KOPT-K1 (cell line): ENCODE results near the gene SCAPER.

Source experiments
- H3K27ac ChIP-seq: fragments of 200-600 bp; sonication (generic); 2 replicates; pipeline ENCODE4 v1.5.1; 2016; ENCODE audit warnings: antibody characterized with exemption, mild to moderate bottlenecking, low read depth, low read length; ENCODE audit not compliant: poor library complexity, severe bottlenecking
- H3K36me3 ChIP-seq: fragments of 200-600 bp; sonication (generic); 2 replicates; pipeline ENCODE4 v1.5.1; 2017; ENCODE audit warnings: antibody characterized with exemption, mild to moderate bottlenecking, low read length, moderate library complexity; ENCODE audit not compliant: insufficient read depth
- H3K9me3 ChIP-seq: fragments of 200-600 bp; sonication (generic); 2 replicates; pipeline ENCODE4 v1.5.1; 2017; ENCODE audit warnings: antibody characterized with exemption, low read length, mild to moderate bottlenecking; ENCODE audit not compliant: insufficient read depth, poor library complexity, severe bottlenecking

Gene SCAPER

DNA sequence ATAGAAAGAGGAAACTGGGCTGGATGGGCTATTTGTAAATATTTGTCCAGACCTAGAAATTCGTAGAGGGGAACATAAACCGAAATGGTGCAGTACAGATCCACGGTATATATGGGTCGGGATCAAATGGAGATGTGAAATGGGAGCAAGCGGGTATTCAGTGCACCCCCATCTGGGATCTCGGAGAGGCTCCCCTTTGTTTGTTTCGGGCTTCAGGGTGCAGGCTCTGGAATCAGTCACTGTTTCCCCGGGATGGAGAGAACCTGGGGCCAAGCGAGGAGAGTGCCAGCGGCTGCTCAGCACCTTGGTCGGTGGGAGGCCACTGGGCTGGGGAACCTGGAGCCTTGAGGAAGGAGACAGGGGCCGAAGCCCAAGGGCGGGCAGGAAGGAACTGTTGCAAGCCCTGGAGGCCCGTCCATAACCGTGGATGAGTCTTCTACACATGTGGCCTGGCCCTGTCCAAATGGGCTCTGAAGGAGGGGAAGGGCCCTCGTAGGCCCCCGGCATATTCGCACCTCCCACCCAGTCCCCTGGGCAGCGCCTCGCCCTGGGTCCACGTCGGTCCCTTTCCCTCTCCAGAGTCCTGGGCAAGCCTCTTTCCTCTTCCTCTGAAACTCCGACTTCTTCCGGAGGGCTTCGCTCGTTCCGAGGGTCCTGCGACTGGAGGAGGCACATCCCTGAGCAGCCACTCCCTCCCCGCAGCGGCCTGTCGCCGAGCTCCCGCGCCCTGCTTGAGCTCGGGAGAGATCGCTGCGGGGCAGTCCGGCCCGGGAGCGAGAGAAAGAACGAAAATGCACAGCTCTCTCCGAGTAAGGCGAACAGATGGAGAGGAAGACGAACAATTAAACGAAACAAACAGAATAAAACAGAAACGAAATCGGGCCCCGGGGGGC is 565.6 kb downstream of the SCAPER start:
- H3K36me3 ChIP-seq = peaks cover 8% of the 10 kb centered on the region; the same call in 1 of the 2 replicates
- H3K9me3 ChIP-seq = no peaks in the 10 kb centered on the region
- H3K27ac ChIP-seq = no peak overlapping the region

DNA sequence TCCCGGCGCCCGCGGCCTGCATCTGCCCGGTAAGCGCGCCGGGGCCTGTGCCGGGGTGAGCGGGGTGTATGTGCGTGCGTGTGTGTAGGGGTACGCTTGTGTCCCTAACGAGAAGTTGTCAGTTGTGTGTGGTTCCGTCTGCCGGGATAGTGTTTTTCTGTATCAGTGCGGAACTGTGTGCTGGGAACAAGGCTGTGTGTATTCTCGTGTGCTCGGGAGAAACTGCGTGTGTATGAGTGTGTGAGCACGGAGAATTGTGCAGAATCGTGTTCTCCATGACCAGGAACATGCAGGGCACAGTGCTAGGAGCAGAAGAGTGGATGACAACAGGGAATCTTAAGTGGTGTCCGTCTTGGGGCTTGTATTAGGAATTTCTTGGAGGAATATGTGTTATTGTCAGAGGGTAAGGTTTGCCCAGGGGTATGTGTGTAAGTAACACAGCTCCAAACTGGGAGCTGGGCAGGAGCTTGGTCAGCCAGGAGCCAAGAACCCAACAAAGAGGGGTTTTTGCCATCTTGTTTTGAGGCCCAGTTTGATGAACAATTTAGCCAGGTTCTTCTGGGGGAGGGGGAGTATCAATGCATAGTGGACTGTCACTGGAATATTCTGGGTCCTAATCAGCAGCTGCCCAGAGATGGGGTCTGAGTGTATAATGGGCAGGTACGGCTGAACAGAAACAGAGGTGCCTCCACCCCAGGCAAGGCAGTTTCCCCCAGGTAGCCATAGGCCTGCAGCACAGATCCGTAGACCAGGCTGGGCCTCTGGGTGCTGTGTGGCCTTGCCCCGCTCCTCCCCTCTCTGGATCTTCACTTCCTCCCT is 566.4 kb downstream of the SCAPER start:
- Histone ChIP-seq H3K27ac (no peak overlapping the region), H3K9me3 (no peaks in the 10 kb centered on the region), H3K36me3 (peaks cover 8% of the 10 kb centered on the region; the same call in 1 of the 2 replicates)

DNA sequence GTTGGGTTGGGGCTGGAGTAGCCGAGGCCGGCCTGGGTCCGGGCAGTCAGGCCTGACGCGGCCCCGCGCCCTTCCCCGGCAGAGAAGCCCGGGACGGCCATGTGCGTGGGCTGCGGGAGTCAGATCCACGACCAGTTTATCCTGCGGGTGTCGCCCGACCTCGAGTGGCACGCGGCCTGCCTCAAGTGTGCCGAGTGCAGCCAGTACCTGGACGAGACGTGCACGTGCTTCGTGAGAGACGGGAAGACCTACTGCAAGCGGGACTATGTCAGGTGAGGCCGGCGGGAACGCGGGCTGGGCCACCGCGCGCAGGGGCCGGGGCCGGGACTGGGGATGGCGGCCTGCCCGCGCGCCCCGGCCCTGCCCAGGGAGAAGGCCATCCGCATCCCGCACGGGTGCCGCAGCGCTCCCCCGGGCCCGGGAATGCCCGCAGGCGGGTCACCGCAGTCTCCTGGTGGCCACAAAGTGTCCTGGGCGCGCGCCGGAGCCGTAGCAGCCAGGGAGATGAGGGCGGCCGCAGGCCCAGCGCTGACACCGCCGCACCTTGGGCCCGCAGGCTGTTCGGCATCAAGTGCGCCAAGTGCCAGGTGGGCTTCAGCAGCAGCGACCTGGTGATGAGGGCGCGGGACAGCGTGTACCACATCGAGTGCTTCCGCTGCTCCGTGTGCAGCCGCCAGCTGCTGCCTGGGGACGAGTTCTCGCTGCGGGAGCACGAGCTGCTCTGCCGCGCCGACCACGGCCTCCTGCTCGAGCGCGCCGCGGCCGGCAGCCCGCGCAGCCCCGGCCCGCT is 567.2 kb downstream of the SCAPER start:
- H3K36me3 ChIP-seq = peaks cover 8% of the 10 kb centered on the region; the same call in 1 of the 2 replicates

DNA sequence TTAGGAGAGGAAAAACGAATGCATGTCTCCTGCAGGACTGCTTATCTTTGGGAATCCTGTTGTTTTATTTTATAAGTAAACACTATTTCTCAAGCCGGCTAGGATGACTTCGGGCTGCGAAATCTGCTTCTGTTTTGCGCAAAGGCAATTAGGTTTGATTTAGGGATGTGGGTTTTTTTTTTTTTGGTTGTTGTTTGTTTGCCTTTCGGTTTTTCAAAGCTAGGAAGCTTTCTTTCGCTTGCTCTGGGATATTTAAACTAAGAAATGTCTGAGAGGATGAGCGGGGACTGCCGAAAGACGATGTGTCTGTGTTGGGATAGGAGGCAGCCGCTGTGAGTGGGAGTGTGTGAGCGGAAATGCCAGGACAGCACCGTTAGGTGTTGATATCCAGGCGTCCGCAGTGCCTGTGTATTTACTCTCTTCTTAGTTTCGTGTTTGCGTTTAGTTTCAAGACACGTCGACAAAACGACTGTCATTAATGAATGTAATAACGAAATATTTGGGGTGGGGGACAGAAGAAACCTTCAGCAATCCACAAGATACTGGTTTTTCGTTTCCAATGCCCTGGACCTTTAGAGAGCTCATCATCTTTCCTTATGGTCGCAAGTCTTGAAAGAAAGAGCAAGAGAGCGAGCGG is 568.0 kb downstream of the SCAPER start:
- H3K9me3 ChIP-seq = no peaks in the 10 kb centered on the region
- H3K27ac ChIP-seq = peak overlapping the region; percentile 55

More for the DNA sequence above, 567.2 kb downstream of the SCAPER start:
- peak overlapping the region; percentile 55 for H3K27ac ChIP-seq
- no peaks in the 10 kb centered on the region for H3K9me3 ChIP-seq

DNA sequence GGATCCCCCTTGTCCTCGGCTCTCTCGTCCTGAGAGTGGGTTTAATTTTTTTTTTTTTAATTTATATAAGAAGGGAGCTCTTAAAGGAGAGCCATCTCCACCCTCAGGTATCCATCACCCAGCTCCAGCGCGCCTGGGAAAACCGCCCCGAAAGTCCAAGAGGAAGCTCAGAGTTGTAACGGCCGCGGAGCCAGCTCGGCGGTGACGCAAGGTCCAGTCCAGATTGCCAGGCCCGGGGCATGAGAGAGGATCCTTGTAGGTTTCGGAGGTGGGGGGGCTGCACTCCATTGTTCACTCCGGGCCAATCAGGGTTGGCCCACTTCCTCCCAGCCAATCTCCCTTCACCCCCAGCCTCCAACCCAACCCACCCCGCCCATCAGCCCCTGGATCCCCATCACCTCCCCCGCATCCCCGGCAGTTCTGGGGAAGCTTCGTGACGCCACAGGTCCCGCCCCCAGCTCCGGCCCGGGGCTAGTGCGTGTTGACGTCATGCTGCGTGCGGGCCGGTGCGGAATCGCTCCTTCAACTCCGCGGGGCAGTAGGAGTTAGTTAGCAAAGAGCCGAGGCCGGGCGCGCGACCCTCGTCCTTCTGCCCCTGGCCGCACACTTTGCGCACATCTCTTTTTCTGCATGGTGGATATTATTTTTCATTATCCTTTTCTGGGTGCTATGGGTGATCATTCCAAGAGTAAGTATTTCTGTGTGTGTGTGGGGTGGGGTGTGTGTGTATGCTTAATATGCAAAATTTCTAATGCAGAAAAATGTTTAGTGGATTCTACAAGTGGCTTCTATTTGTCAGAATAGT is 568.7 kb downstream of the SCAPER start, which contains the start of gene ISL2:
Gene ISL2, plus strand, starts transcription at position 520 of the 805 bp plus-strand sequence. Its CDS starts 111 bp downstream, at position 631.
- no peaks in the 10 kb centered on the region for H3K9me3 ChIP-seq
- peaks cover 1% of the 10 kb centered on the region; the same call in 1 of the 2 replicates for H3K36me3 ChIP-seq
- peak within 1 kb of the TSS; percentile 66 for H3K27ac ChIP-seq

More for the DNA sequence above, 568.0 kb downstream of the SCAPER start:
- peaks cover 8% of the 10 kb centered on the region; the same call in 1 of the 2 replicates for H3K36me3 ChIP-seq

DNA sequence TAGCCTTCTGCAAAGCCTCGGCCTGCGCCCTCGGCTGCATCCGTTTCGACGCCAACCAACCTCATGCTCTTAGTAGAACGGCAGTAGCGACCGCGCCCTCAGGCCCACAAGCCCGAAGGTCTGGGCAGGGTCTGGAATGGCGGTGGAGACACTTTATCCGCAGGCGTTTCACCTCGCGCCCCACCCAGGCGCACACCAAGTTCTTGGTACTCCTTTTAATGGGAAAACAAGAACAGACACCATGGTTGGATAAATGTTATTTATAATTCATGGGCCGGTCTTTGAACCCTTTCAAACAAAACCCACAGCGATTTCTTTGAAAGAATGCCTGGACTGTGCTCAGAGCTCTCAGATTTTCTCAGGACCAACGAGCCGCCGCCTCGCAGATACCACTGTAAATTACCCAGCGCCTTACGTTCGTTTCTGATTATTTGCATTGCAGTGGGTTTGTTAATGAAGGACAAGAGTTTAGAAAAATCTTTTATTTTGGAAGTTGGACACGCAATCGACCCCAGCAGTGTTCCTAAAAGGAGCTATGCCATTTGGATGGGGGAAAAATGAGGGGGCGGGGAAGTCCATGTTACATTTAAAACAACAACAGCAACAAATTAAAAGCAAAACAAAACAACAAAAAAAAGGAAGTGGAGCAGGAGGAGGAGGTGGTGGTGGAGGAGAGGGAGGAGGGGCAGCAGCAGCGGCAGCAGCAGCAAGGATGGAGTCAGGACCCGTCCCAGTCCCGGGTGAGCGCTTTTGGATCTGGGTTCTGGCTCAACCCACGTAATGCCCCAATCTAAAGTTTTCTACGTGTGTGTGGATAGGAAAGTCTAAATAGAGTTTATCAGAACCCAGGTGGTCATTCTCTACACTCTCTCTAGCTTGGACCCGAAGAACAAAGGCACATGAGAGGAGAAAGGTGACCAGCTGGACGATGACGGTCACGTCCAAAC is 569.6 kb downstream of the SCAPER start:
- Histone ChIP-seq H3K27ac (peak overlapping the region; percentile 66), H3K36me3 (no peaks in the 10 kb centered on the region), H3K9me3 (no peaks in the 10 kb centered on the region)

DNA sequence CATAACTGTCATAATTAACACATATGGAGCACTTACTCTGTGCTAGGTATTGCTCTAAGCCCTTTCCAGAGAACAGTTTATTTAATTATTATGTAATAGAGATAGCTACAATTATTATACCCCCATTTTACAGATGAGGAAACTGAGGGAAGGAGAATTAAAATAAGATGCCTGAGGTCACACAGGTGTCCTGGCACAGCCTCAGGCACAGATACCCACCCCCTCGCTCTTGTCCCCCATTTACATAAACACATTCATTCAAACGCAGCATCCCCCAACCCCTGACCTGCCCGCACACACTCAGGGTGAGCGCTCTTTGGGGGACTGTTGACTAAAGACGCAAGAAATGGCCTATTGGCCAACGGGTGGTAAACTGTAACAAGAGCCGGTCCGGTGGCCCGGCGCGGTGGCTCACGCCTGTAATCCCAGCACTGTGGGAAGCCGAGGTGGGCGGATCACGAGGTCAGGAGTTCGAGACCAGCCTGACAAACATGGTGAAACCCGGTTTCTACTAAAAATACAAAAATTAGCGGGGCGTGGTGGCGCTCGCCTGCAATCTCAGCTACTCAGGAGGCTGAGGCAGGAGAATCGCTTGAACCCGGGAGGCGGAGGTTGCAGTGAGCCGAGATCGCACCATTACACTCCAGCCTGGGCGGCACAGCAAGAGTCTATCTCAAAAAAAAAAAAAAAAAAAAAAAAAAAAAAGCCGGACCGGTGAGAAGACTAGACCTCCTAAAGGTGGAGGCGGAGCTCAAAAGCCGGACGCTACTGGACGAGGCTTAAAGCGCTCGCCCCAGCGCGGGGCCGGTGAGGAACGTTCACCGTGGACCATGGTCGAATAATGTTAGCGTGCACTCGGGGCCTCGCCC is 570.5 kb downstream of the SCAPER start:
- H3K27ac ChIP-seq = no peak overlapping the region
- H3K36me3 ChIP-seq = no peaks in the 10 kb centered on the region
- H3K9me3 ChIP-seq = no peaks in the 10 kb centered on the region

DNA sequence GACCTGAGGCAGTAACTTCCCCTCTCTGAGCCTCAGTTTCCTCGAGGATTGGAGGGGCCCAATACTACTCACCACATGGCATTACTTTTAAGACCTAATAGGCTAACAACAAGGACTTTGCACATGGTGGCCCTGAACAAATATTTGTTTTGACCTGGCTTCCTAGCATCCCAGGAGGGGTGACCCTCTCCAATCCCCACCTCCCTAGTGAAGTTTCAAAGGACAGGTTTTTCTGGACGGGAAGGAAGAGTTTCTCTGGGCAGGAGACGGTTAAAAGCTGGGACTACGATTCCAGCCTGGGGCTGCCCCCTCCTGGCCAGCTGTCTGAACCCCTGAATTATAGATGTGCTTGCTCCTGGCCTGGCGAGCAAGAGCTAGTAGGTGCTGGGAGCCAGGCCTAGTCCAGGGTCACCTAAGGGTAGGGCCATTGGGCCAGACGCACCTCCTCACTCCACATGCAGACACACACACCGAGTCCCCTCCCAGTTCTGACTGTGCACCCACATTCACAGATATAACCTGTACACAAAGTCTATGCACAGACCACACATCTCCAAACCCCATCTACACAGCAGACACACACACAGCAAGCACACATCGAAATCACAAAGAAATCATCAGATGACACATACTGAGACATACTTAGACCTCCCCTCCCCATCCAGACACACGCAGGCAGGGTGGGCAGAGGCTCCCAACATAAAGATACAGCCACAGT is 571.3 kb downstream of the SCAPER start:
- Histone ChIP-seq H3K27ac (no peak overlapping the region), H3K36me3 (no peaks in the 10 kb centered on the region), H3K9me3 (no peaks in the 10 kb centered on the region)

DNA sequence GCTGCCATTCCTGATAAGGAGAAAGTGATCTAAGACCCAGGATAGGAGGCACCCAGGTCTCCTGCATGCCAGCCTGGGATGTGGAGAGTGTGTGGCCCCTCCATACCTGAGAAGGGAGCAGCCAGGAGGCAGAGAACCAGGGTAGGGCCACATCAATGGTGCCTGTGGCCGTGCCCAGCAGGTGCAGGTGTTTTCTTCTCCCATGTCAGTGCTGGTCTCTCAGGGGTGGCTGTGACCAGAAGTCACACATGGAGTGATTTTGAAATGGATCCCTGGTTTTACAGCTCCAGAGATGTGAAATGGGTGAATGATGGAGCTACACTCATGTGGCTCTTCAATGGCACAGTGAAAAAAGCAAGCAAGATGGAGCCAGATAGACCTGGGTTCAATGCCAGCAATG is 571.8 kb downstream of the SCAPER start:
- no peak overlapping the region for H3K27ac ChIP-seq
- no peaks in the 10 kb centered on the region for H3K36me3 ChIP-seq
- H3K9me3 ChIP-seq = no peaks in the 10 kb centered on the region

DNA sequence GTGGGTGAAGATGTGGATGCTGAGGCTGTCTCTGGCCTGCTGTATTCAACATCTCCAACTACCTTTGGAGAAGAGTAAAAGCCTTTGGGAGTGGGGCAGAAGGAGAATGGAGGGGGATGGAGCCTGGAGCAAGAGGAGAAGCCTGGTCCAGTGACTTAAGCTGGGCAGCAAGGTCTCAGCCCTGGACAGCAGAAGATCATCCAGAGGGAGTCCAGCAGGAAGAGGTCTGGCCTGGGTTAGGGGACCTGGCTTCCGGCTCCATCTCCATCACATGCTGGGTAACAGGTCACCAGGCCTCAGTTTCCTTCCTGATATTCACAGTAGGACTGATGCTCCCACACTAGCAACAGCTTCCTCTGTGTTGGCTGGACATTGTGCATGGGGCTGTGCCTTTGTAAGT is 572.3 kb downstream of the SCAPER start:
- Histone ChIP-seq H3K27ac (no peak overlapping the region), H3K9me3 (no peaks in the 10 kb centered on the region), H3K36me3 (no peaks in the 10 kb centered on the region)

DNA sequence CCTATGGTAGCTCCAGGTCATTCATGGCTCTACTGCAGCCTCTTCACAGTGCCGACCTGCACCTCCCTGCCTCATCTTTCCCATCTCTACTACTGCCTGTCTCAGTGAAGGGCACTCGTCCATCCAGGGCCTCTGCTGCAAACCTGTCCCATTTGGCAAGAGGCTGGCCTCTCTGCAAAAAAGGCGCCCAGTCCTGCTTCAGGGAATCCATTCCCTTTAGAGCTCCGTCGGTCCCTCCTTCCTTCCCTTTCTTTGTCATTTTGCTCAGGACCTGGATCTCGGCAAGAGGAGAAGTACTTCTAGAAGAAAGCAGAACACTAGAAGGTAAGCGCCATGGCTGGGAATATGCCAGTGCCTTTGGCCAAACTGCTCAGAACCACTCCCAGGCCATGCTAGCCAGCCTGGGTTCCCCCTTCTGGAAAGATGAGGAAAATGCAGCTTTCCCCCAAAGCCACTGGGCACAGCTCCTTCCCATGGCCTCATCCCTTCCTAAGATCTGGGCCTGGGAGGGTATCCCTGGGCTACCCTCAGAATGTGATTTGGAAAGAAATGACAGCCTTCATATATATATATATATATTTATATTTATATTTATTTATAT is 575.0 kb downstream of the SCAPER start:
- Histone ChIP-seq H3K9me3 (no peaks in the 10 kb centered on the region), H3K36me3 (no peaks in the 10 kb centered on the region), H3K27ac (no peak overlapping the region)
